HepG2 (cell line): ENCODE measurements around the gene WDR6. TPM values are rescaled to one million over a fixed set of nuclear protein-coding genes. Genes with fewer than 3 reads are reported as not detected.
A peak's percentile ranks its signal among the peaks of the same experiment; 100 is the strongest.

ENCODE experiments used
- AKAP8 ChIP-seq: sonication (generic); formaldehyde crosslinking; IDR thresholded peaks from 2 replicates; pipeline ENCODE4 v1.5.1; 2020; ENCODE audit warnings: mild to moderate bottlenecking, missing genetic modification reagents
- GPN1 ChIP-seq: sonication (generic); formaldehyde crosslinking; IDR thresholded peaks from 2 replicates; pipeline ENCODE4 v1.5.1; 2020; ENCODE audit warnings: missing genetic modification reagents, borderline replicate concordance
- JDP2 ChIP-seq: sonication (generic); formaldehyde crosslinking; IDR thresholded peaks from 2 replicates; pipeline ENCODE4 v1.8.1; 2022; ENCODE audit warnings: missing genetic modification reagents, borderline replicate concordance
- MIER2 ChIP-seq: IDR thresholded peaks from 2 replicates; pipeline ENCODE4 v1.6.1; 2016; ENCODE audit warnings: missing biosample characterization, missing genetic modification reagents
- MXI1 ChIP-seq: IDR thresholded peaks from 3 replicates; pipeline ENCODE4 v1.6.1; 2012; ENCODE audit warnings: low read depth, low read length, inconsistent platforms, borderline replicate concordance
- NFE2L1 ChIP-seq: sonication (generic); formaldehyde crosslinking; IDR thresholded peaks from 2 replicates; pipeline ENCODE4 v1.4.0; 2020; ENCODE audit warnings: missing genetic modification reagents, mild to moderate bottlenecking, borderline replicate concordance
- NFE2L2 ChIP-seq: fragments of 150-350 bp; IDR thresholded peaks from 2 replicates; pipeline ENCODE4 v1.6.1; 2014; ENCODE audit warnings: low read length
- NFYC ChIP-seq: IDR thresholded peaks from 2 replicates; pipeline ENCODE4 v1.6.1; 2016; ENCODE audit warnings: missing genetic modification reagents, missing compliant biosample characterization
- NR2F6 ChIP-seq, 2 experiments: IDR thresholded peaks; 2 replicates each; pipeline ENCODE4 v1.6.1; 2016; ENCODE audit warnings: antibody characterized with exemption in 1 of 2, mild to moderate bottlenecking in 1 of 2
- POLR2A ChIP-seq, 2 experiments: IDR thresholded peaks; 2 replicates each; pipeline ENCODE4 v1.6.1; 2011; ENCODE audit warnings: low read depth in 2 of 2, low read length in 2 of 2, mild to moderate bottlenecking in 1 of 2, moderate library complexity in 1 of 2; ENCODE audit not compliant: insufficient read depth in 1 of 2
- RXRA ChIP-seq: sonication (generic); formaldehyde crosslinking; IDR thresholded peaks from 2 replicates; pipeline ENCODE4 v1.5.1; 2020; ENCODE audit warnings: missing genetic modification reagents
- THYN1 ChIP-seq: sonication (generic); formaldehyde crosslinking; IDR thresholded peaks from 2 replicates; pipeline ENCODE4 v1.8.1; 2023; ENCODE audit warnings: low read depth, mild to moderate bottlenecking, moderate library complexity, missing genetic modification reagents, borderline replicate concordance
- TRIM24 ChIP-seq: sonication (generic); formaldehyde crosslinking; IDR thresholded peaks from 2 replicates; pipeline ENCODE4 v1.8.0; 2022; ENCODE audit warnings: mild to moderate bottlenecking, missing genetic modification reagents
- XRCC5 ChIP-seq: fragments of 200-400 bp; formaldehyde crosslinking; optimal IDR thresholded peaks from 2 replicates; pipeline ENCODE3; 2017; ENCODE audit warnings: mild to moderate bottlenecking, low read length
- ZFP82 ChIP-seq: sonication (generic); formaldehyde crosslinking; IDR thresholded peaks from 2 replicates; pipeline ENCODE4 v1.5.1; 2020; ENCODE audit warnings: mild to moderate bottlenecking, missing genetic modification reagents, borderline replicate concordance
- ZNF549 ChIP-seq: sonication (generic); formaldehyde crosslinking; IDR thresholded peaks from 2 replicates; pipeline ENCODE4 v1.5.0; 2020; ENCODE audit warnings: missing genetic modification reagents
- ZNF550 ChIP-seq: sonication (generic); formaldehyde crosslinking; IDR thresholded peaks from 2 replicates; pipeline ENCODE4 v1.4.0; 2020; ENCODE audit warnings: mild to moderate bottlenecking, missing genetic modification reagents, borderline replicate concordance
- ZNF569 ChIP-seq: sonication (generic); formaldehyde crosslinking; IDR thresholded peaks from 2 replicates; pipeline ENCODE4 v1.5.0; 2020; ENCODE audit warnings: mild to moderate bottlenecking, missing genetic modification reagents, moderate library complexity, borderline replicate concordance
- ZNF614 ChIP-seq: IDR thresholded peaks from 2 replicates; pipeline ENCODE4 v1.6.1; 2018; ENCODE audit warnings: missing biosample characterization, missing genetic modification reagents, inconsistent platforms, borderline replicate concordance
- ZNF678 ChIP-seq: sonication (generic); formaldehyde crosslinking; IDR thresholded peaks from 2 replicates; pipeline ENCODE4 v1.4.0; 2020; ENCODE audit warnings: mild to moderate bottlenecking, missing genetic modification reagents
- ZSCAN21 ChIP-seq: sonication (generic); formaldehyde crosslinking; IDR thresholded peaks from 2 replicates; pipeline ENCODE4 v1.8.0; 2022; ENCODE audit warnings: mild to moderate bottlenecking, missing genetic modification reagents, moderate library complexity, borderline replicate concordance
- polyA plus RNA-seq, 8 experiments: library from polyadenylated mRNA; depleted of rRNA in 3 of 8; stranded (reverse) in 7 of 8; unstranded in 1 of 8; fragments of >200 nt; fragmentation: Illumina TruSeq in 4 of 8; extraction: Trizol in 4 of 8; gene quantifications; 2 replicates each; pipeline versions ENCODE4 v1.2.1 to v1.2.3, GENCODE V29; 2011 to 2016; ENCODE audit warnings: low read depth in 4 of 8, missing spikeins in 1 of 8, mixed read lengths in 1 of 8; ENCODE audit not compliant: insufficient read depth in 1 of 8
- total RNA-seq, 5 experiments: library from RNA; depleted of rRNA; stranded (reverse); fragments of >200 nt; fragmentation: Illumina TruSeq; extraction: Trizol; gene quantifications; 2 replicates each; pipeline ENCODE4 v1.2.3, GENCODE V29; 2016; ENCODE audit warnings: low read depth in 1 of 5
- TF ChIP-seq, protein P1 (sequence below): sonication (generic); formaldehyde crosslinking; IDR thresholded peaks from 2 replicates; pipeline ENCODE4 v1.5.0; 2020; ENCODE audit warnings: missing genetic modification reagents
- TF ChIP-seq, protein P2 (sequence below): sonication (generic); formaldehyde crosslinking; IDR thresholded peaks from 2 replicates; pipeline ENCODE4 v1.9.0; 2021; ENCODE audit warnings: missing genetic modification reagents, borderline replicate concordance
- TF ChIP-seq, protein P3 (sequence below): sonication (generic); formaldehyde crosslinking; IDR thresholded peaks from 2 replicates; pipeline ENCODE4 v1.4.0; 2020; ENCODE audit warnings: missing genetic modification reagents
- TF ChIP-seq, protein P4 (sequence below): fragments of 450-650 bp; IDR thresholded peaks from 2 replicates; pipeline ENCODE4 v1.6.1; 2017; ENCODE audit warnings: mild to moderate bottlenecking

WDR6 gene
- total and polyA plus RNA-seq, 2 of the 13 experiments (the other 11 are each of a cell fraction or from before 2014, with no cell fraction given): 73.4 to 139 TPM

DNA sequence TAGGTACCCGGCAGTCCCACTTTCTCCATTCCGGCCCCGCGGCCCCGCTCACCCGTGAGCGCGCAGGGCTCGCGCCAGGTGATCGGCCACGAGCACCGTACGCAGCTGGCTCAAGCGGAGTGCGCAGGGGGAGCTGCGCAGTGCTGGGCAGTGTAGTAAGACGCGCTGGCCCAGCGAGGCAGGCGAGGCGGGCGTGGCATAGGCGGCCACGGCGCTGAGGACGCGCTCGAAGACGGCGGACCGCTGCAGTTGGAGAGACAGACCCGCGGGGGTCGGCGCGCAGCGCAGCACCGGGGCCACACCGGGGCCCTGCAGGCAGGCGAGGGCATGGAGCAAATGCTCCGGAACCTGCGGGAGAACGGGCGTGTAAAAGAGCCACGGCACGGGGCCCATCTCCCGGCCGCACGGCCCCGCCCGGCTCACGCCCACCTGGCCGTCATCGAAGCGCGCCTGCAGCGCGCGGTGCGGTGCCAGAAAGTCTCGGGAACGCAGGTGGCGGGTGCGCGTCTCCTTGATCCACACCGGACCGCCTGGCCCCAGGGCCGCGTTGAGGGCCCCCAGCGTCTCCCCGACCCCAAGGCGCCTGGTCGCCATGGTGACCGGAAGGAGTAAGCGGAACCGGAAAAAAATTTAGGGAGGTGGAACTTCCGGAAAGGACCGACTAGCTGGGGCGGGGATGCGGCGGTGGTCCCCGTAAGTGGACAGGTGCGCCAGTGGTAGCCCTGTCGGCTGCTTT lies 10.9 kb downstream of the WDR6 start, which contains the start of gene DALRD3 (continued):
- TF ChIP-seq, protein P1, sequence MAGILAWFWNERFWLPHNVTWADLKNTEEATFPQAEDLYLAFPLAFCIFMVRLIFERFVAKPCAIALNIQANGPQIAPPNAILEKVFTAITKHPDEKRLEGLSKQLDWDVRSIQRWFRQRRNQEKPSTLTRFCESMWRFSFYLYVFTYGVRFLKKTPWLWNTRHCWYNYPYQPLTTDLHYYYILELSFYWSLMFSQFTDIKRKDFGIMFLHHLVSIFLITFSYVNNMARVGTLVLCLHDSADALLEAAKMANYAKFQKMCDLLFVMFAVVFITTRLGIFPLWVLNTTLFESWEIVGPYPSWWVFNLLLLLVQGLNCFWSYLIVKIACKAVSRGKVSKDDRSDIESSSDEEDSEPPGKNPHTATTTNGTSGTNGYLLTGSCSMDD (CRISPR knock-in tag): 0 out of 2 replicates have a peak, but pooled peaks have one; percentile 58
- TF ChIP-seq JDP2 (CRISPR knock-in tag) (no peak; the same call in 1 of the 2 replicates), NFYC (CRISPR knock-in tag) (no peak), NR2F6 (IDR thresholded peaks at IDR 0.05) (no peak), NR2F6 (CRISPR knock-in tag; IDR thresholded peaks at IDR 0.05) (peak; percentile 41; the same call in 1 of the 2 replicates), GPN1 (CRISPR knock-in tag) (no peak), ZNF569 (CRISPR knock-in tag) (no peak), MIER2 (CRISPR knock-in tag) (no peak), ZNF614 (no peak), POLR2A (IDR thresholded peaks at IDR 0.05; ENCODE audit: insufficient read depth in 1 of 2, low read depth in 2 of 2, low read length in 2 of 2) (peak in 1 of 2 experiments; percentile 64; a peak in 2 of 4 replicates), TRIM24 (CRISPR knock-in tag) (no peak), NFE2L1 (CRISPR knock-in tag) (no peak), THYN1 (CRISPR knock-in tag) (no peak), XRCC5 (no peak), AKAP8 (CRISPR knock-in tag) (peak; percentile 99), ZNF678 (CRISPR knock-in tag) (no peak), ZFP82 (CRISPR knock-in tag) (peak; percentile 59; the same call in 1 of the 2 replicates), ZNF550 (CRISPR knock-in tag) (0 out of 2 replicates have a peak, but pooled peaks have one; percentile 21), MXI1 (peak; percentile 65; the same call in 2 of the 3 replicates), ZNF549 (CRISPR knock-in tag) (no peak), RXRA (CRISPR knock-in tag) (no peak), NFE2L2 (no peak), ZSCAN21 (CRISPR knock-in tag) (peak; percentile 61; the same call in 1 of the 2 replicates)
- TF ChIP-seq, protein P2, sequence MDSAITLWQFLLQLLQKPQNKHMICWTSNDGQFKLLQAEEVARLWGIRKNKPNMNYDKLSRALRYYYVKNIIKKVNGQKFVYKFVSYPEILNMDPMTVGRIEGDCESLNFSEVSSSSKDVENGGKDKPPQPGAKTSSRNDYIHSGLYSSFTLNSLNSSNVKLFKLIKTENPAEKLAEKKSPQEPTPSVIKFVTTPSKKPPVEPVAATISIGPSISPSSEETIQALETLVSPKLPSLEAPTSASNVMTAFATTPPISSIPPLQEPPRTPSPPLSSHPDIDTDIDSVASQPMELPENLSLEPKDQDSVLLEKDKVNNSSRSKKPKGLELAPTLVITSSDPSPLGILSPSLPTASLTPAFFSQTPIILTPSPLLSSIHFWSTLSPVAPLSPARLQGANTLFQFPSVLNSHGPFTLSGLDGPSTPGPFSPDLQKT: no peak
- TF ChIP-seq, protein P3, sequence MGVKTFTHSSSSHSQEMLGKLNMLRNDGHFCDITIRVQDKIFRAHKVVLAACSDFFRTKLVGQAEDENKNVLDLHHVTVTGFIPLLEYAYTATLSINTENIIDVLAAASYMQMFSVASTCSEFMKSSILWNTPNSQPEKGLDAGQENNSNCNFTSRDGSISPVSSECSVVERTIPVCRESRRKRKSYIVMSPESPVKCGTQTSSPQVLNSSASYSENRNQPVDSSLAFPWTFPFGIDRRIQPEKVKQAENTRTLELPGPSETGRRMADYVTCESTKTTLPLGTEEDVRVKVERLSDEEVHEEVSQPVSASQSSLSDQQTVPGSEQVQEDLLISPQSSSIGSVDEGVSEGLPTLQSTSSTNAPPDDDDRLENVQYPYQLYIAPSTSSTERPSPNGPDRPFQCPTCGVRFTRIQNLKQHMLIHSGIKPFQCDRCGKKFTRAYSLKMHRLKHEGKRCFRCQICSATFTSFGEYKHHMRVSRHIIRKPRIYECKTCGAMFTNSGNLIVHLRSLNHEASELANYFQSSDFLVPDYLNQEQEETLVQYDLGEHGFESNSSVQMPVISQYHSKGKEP: no peak
- TF ChIP-seq, protein P4, sequence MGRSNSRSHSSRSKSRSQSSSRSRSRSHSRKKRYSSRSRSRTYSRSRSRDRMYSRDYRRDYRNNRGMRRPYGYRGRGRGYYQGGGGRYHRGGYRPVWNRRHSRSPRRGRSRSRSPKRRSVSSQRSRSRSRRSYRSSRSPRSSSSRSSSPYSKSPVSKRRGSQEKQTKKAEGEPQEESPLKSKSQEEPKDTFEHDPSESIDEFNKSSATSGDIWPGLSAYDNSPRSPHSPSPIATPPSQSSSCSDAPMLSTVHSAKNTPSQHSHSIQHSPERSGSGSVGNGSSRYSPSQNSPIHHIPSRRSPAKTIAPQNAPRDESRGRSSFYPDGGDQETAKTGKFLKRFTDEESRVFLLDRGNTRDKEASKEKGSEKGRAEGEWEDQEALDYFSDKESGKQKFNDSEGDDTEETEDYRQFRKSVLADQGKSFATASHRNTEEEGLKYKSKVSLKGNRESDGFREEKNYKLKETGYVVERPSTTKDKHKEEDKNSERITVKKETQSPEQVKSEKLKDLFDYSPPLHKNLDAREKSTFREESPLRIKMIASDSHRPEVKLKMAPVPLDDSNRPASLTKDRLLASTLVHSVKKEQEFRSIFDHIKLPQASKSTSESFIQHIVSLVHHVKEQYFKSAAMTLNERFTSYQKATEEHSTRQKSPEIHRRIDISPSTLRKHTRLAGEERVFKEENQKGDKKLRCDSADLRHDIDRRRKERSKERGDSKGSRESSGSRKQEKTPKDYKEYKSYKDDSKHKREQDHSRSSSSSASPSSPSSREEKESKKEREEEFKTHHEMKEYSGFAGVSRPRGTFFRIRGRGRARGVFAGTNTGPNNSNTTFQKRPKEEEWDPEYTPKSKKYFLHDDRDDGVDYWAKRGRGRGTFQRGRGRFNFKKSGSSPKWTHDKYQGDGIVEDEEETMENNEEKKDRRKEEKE: no peak
